ENCODE results near the gene GYS1.
"Not testable (repeated sequence)": the region's sequence is repeated elsewhere in the genome, so short reads cannot be mapped to it uniquely, and the experiment has no call there.

Gene GYS1

GRCh38 chr19:48993175-48994034 is at the start of gene GYS1, which contains the start of gene RUVBL2:
TSS of gene GYS1 (minus strand) at chr19:48993309. CDS start at chr19:48993112, 197 bp downstream.
TSS of gene RUVBL2 (plus strand) at chr19:48993887. CDS start at chr19:48993912, 25 bp downstream.
- TF ChIP-seq CTCF (IDR thresholded peaks at IDR 0.05; ENCODE audit: insufficient read depth, missing control alignments), result peak; percentile 60
- DNase-seq (ENCODE audit: insufficient read length, low spot score) (peak; percentile 94), FAIRE-seq (peak; percentile 35)

- FAIRE-seq, result not testable (repeated sequence)
These were observed 49.6 kb upstream of the GYS1 start for GRCh38 chr19:49042666-49043065.

GRCh38 chr19:49042177-49042576 is 49.1 kb upstream of the GYS1 start:
- no peak for DNase-seq (ENCODE audit: insufficient read length, low spot score)
- no peak for TF ChIP-seq CTCF (IDR thresholded peaks at IDR 0.05; ENCODE audit: insufficient read depth, missing control alignments)
- FAIRE-seq, result no peak

More at GRCh38 chr19:49042666-49043065, 49.6 kb upstream of the GYS1 start:
- not testable (repeated sequence) for DNase-seq (ENCODE audit: insufficient read length, low spot score)

- DNase-seq (ENCODE audit: insufficient read length, low spot score); FAIRE-seq: not testable (repeated sequence)
These were observed 46.6 kb upstream of the GYS1 start for GRCh38 chr19:49039736-49040135.

GRCh38 chr19:49038557-49039276 is 45.6 kb upstream of the GYS1 start:
- not testable (repeated sequence) for FAIRE-seq

GRCh38 chr19:49038111-49038510 is 45.0 kb upstream of the GYS1 start:
- FAIRE-seq, result not testable (repeated sequence)

More at GRCh38 chr19:49038557-49039276, 45.6 kb upstream of the GYS1 start:
- DNase-seq (ENCODE audit: insufficient read length, low spot score), result not testable (repeated sequence)

GRCh38 chr19:49036815-49037214 is 43.7 kb upstream of the GYS1 start, which contains the start of gene CGB1:
TSS of gene CGB1 (minus strand) at chr19:49036895. CDS start at chr19:49036711, 184 bp downstream.
- TF ChIP-seq CTCF (IDR thresholded peaks at IDR 0.05; ENCODE audit: insufficient read depth, missing control alignments), result peak; percentile 29
- DNase-seq (ENCODE audit: insufficient read length, low spot score); FAIRE-seq: not testable (repeated sequence)

More at GRCh38 chr19:49038111-49038510, 45.0 kb upstream of the GYS1 start:
- not testable (repeated sequence) for DNase-seq (ENCODE audit: insufficient read length, low spot score)

GRCh38 chr19:49031642-49032301 is 38.7 kb upstream of the GYS1 start, which contains the start of gene CGB2:
TSS of gene CGB2 (plus strand) at chr19:49031890. CDS start at chr19:49032096, 206 bp downstream.
- TF ChIP-seq CTCF (IDR thresholded peaks at IDR 0.05; ENCODE audit: insufficient read depth, missing control alignments), result peak; percentile 5
- not testable (repeated sequence) for FAIRE-seq; DNase-seq (ENCODE audit: insufficient read length, low spot score)

- FAIRE-seq; DNase-seq (ENCODE audit: insufficient read length, low spot score): not testable (repeated sequence)
These were observed 37.2 kb upstream of the GYS1 start for GRCh38 chr19:49030323-49030722.

GRCh38 chr19:49029749-49030148 is 36.6 kb upstream of the GYS1 start:
- not testable (repeated sequence) for FAIRE-seq; DNase-seq (ENCODE audit: insufficient read length, low spot score)

GRCh38 chr19:49028686-49029085 is 35.6 kb upstream of the GYS1 start:
- FAIRE-seq; DNase-seq (ENCODE audit: insufficient read length, low spot score): not testable (repeated sequence)

- not testable (repeated sequence) for FAIRE-seq; DNase-seq (ENCODE audit: insufficient read length, low spot score)
These were observed 32.5 kb upstream of the GYS1 start for GRCh38 chr19:49025599-49025998.

- not testable (repeated sequence) for DNase-seq (ENCODE audit: insufficient read length, low spot score); FAIRE-seq
These were observed 32.0 kb upstream of the GYS1 start for GRCh38 chr19:49025088-49025487.
